ENCODE data around the gene ZNF443.
A peak's percentile ranks its signal among the peaks of the same experiment; 100 is the strongest.
"Not testable (repeated sequence)": the region's sequence is repeated elsewhere in the genome, so short reads cannot be mapped to it uniquely, and the experiment has no call there.

Gene ZNF443

GRCh38 chr19:12440541-12441316, at the start of gene ZNF443:
Gene ZNF443, minus strand, starts transcription at chr19:12441021. Its CDS starts 107 bp downstream, at chr19:12440914.
- Histone ChIP-seq H3K4me1 (ENCODE audit: control insufficient read depth in 1 of 2, insufficient read depth in 2 of 2, low read length in 2 of 2) (no peaks in the 10 kb centered on the region), H3K9me3 (ENCODE audit: control insufficient read depth in 1 of 2, low read length in 2 of 2) (peaks cover 0 to 5% of the 10 kb centered on the region in 2 donors), H3K27me3 (ENCODE audit: low read depth, low read length) (no peaks in the 10 kb centered on the region), H3K4me3 (ENCODE audit: low read depth in 1 of 2, low read length in 2 of 2) (peak within 1 kb of the TSS; percentile 70 to 87), H3K36me3 (ENCODE audit: control insufficient read depth in 1 of 2, insufficient read depth in 2 of 2, low read length in 2 of 2) (no peaks in the 10 kb centered on the region), H3K27ac (ENCODE audit: low read length) (no peak within 1 kb of the TSS)

DNA sequence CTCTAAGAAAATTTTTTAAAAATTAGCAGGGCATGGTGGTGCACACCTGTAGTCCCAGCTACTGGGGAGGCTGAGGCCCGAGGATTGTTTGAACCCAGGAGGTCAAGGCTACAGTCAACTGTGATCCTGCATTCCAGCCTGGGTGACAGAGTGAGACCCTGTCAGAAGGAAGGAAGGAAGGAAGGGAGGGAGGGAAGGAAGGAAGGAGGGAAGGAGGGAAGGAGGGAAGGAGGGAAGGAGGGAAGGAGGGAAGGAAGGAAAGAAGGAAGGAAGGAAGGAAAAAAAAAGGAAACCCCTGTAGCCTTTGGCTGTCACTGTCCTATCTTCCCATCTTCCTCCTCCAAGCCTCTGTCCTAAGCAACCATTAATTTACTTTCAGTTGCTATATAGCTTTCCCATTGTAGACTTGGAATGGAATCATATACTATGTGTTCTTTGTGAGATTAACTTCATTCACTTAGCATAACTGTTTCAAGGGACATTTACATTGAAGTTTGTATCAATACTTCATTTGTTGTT, 45.5 kb upstream of the ZNF443 start:
- H3K4me1 ChIP-seq (ENCODE audit: control insufficient read depth in 1 of 2, insufficient read depth in 2 of 2, low read length in 2 of 2): peaks cover 0 to 17% of the 10 kb centered on the region in 2 donors
- not testable (repeated sequence) for H3K27me3 ChIP-seq (ENCODE audit: low read depth, low read length); H3K9me3 ChIP-seq (ENCODE audit: control insufficient read depth in 1 of 2, low read length in 2 of 2); H3K4me3 ChIP-seq (ENCODE audit: low read depth in 1 of 2, low read length in 2 of 2); H3K27ac ChIP-seq (ENCODE audit: low read length); H3K36me3 ChIP-seq (ENCODE audit: control insufficient read depth in 1 of 2, insufficient read depth in 2 of 2, low read length in 2 of 2)

- H3K9me3 ChIP-seq (ENCODE audit: control insufficient read depth in 1 of 2, low read length in 2 of 2): no peaks in the 10 kb centered on the region
- peaks cover 0 to 17% of the 10 kb centered on the region in 2 donors for H3K4me1 ChIP-seq (ENCODE audit: control insufficient read depth in 1 of 2, insufficient read depth in 2 of 2, low read length in 2 of 2)
- no peaks in the 10 kb centered on the region for H3K36me3 ChIP-seq (ENCODE audit: control insufficient read depth in 1 of 2, insufficient read depth in 2 of 2, low read length in 2 of 2)
- H3K4me3 ChIP-seq (ENCODE audit: low read depth in 1 of 2, low read length in 2 of 2): peak overlapping the region; percentile 92 to 99
- H3K27me3 ChIP-seq (ENCODE audit: low read depth, low read length): no peaks in the 10 kb centered on the region
- H3K27ac ChIP-seq (ENCODE audit: low read length): no peak overlapping the region
Observed at GRCh38 chr19:12485571-12485970, 44.8 kb upstream of the ZNF443 start.

DNA sequence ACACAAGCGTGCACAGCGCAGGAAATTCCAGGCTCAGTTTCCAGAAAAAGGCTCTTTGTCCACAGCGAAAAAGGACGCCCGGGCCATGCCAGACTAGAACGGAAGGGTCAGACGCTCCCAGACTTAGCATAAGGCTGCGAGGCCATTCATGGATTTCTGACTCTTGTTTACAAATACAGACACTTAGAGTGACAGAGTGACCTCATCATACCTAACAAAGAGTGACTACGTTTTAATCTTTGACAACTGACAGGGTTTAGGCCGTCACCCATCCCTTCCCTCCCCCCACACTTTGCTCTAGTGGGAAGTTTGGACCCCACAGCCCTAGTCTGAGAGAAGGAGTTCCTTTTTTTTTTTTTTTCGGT, 44.2 kb upstream of the ZNF443 start:
- Histone ChIP-seq H3K27ac (ENCODE audit: low read length) (peak overlapping the region; percentile 67), H3K4me3 (ENCODE audit: low read depth in 1 of 2, low read length in 2 of 2) (peak overlapping the region; percentile 92 to 99), H3K9me3 (ENCODE audit: control insufficient read depth in 1 of 2, low read length in 2 of 2) (no peaks in the 10 kb centered on the region), H3K27me3 (ENCODE audit: low read depth, low read length) (no peaks in the 10 kb centered on the region), H3K36me3 (ENCODE audit: control insufficient read depth in 1 of 2, insufficient read depth in 2 of 2, low read length in 2 of 2) (no peaks in the 10 kb centered on the region), H3K4me1 (ENCODE audit: control insufficient read depth in 1 of 2, insufficient read depth in 2 of 2, low read length in 2 of 2) (peaks cover 0 to 17% of the 10 kb centered on the region in 2 donors)

GRCh38 chr19:12484371-12485051, 43.7 kb upstream of the ZNF443 start, which contains the start of gene ZNF709:
Gene ZNF709, minus strand, starts transcription at chr19:12484816. Its CDS starts 159 bp downstream, at chr19:12484657.
- H3K9me3 ChIP-seq (ENCODE audit: control insufficient read depth in 1 of 2, low read length in 2 of 2): no peaks in the 10 kb centered on the region
- H3K4me1 ChIP-seq (ENCODE audit: control insufficient read depth in 1 of 2, insufficient read depth in 2 of 2, low read length in 2 of 2): peaks cover 0 to 17% of the 10 kb centered on the region in 2 donors
- H3K4me3 ChIP-seq (ENCODE audit: low read depth in 1 of 2, low read length in 2 of 2): peak within 1 kb of the TSS; percentile 92 to 99
- H3K27ac ChIP-seq (ENCODE audit: low read length): peak within 1 kb of the TSS; percentile 67
- H3K27me3 ChIP-seq (ENCODE audit: low read depth, low read length): no peaks in the 10 kb centered on the region
- no peaks in the 10 kb centered on the region for H3K36me3 ChIP-seq (ENCODE audit: control insufficient read depth in 1 of 2, insufficient read depth in 2 of 2, low read length in 2 of 2)

DNA sequence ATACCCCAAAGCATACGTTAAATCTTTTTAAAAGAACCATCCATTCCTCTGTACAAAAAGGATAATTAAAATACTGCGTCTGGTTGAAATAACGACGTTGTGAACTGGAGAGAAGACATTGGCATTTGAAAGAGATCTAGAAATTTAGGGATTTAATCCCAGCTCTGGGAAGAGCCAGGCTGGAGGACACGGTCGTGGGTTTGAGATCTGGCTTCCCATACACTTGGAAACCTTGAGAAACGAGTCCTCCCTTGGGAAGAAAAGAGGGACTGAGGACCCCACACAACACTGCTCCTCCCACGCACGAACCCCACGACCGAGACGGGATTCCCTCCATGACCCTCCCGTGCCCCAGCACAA, 43.2 kb upstream of the ZNF443 start:
- H3K36me3 ChIP-seq (ENCODE audit: control insufficient read depth in 1 of 2, insufficient read depth in 2 of 2, low read length in 2 of 2): no peaks in the 10 kb centered on the region
- H3K4me1 ChIP-seq (ENCODE audit: control insufficient read depth in 1 of 2, insufficient read depth in 2 of 2, low read length in 2 of 2): peaks cover 0 to 17% of the 10 kb centered on the region in 2 donors
- H3K9me3 ChIP-seq (ENCODE audit: control insufficient read depth in 1 of 2, low read length in 2 of 2): no peaks in the 10 kb centered on the region
- no peak overlapping the region for H3K27ac ChIP-seq (ENCODE audit: low read length)
- no peaks in the 10 kb centered on the region for H3K27me3 ChIP-seq (ENCODE audit: low read depth, low read length)
- peak overlapping the region; percentile 92 to 99 for H3K4me3 ChIP-seq (ENCODE audit: low read depth in 1 of 2, low read length in 2 of 2)

DNA sequence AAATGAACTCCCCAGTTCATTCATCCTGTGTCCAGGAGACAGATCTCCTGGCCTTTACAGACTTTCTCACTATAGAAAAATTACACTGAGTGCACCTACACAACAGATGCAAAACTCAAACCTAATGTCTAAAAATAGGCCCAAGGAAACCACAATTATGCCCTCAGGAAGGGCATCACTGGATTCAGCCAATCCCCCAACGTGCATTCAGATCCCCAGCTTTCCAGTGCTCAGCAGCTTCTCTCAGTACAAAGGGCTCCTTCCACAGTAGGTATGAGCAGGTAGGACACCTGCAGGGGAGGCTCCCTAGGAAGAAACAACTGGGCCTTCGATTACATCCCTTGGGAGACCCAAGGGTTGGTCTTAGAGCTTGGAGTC, 41.7 kb upstream of the ZNF443 start:
- Histone ChIP-seq H3K36me3 (ENCODE audit: control insufficient read depth in 1 of 2, insufficient read depth in 2 of 2, low read length in 2 of 2) (no peaks in the 10 kb centered on the region), H3K9me3 (ENCODE audit: control insufficient read depth in 1 of 2, low read length in 2 of 2) (no peaks in the 10 kb centered on the region), H3K4me3 (ENCODE audit: low read depth in 1 of 2, low read length in 2 of 2) (no peak overlapping the region), H3K4me1 (ENCODE audit: control insufficient read depth in 1 of 2, insufficient read depth in 2 of 2, low read length in 2 of 2) (peaks cover 0 to 17% of the 10 kb centered on the region in 2 donors), H3K27me3 (ENCODE audit: low read depth, low read length) (no peaks in the 10 kb centered on the region), H3K27ac (ENCODE audit: low read length) (no peak overlapping the region)

- Histone ChIP-seq H3K36me3 (ENCODE audit: control insufficient read depth in 1 of 2, insufficient read depth in 2 of 2, low read length in 2 of 2) (no peaks in the 10 kb centered on the region), H3K9me3 (ENCODE audit: control insufficient read depth in 1 of 2, low read length in 2 of 2) (no peaks in the 10 kb centered on the region), H3K4me3 (ENCODE audit: low read depth in 1 of 2, low read length in 2 of 2) (no peak overlapping the region), H3K4me1 (ENCODE audit: control insufficient read depth in 1 of 2, insufficient read depth in 2 of 2, low read length in 2 of 2) (peaks cover 0 to 17% of the 10 kb centered on the region in 2 donors), H3K27ac (ENCODE audit: low read length) (no peak overlapping the region), H3K27me3 (ENCODE audit: low read depth, low read length) (no peaks in the 10 kb centered on the region)
Observed at GRCh38 chr19:12481781-12482508, 41.1 kb upstream of the ZNF443 start.

DNA sequence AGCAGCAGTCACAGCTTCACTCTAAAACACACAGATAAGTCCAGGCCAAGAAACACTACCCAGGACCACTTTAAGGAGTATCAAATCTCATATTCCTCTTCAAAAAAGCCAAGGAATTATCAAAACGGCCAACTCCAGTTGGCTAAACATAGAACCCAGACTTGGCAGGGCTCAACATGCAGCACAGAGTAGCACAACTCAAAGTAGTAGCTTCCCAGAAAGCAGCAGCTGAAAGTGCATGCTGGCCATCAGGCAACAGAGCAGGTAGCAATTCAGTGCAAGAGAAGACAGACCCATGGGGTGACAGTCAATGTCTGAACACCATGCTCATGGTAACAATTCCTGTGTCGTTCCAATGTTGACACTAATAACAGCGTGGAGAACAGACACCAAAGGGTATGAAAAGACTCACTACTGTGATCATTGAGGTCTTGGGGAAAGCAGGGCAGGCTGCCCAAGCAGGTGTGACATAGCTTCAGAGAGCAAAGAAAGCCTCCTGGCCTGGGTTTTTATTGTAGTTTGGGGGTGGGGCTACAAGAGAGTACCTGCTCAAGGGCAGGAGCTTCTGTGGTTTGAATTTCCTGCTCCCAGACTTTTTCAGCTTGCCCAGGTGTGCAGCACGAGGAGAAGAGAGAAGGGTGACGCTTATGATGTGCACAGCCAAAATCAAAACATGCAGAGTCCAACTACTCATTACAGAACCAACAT, 37.6 kb upstream of the ZNF443 start:
- no peak overlapping the region for H3K4me3 ChIP-seq (ENCODE audit: low read depth in 1 of 2, low read length in 2 of 2)
- no peaks in the 10 kb centered on the region for H3K27me3 ChIP-seq (ENCODE audit: low read depth, low read length)
- no peaks in the 10 kb centered on the region for H3K9me3 ChIP-seq (ENCODE audit: control insufficient read depth in 1 of 2, low read length in 2 of 2)
- H3K27ac ChIP-seq (ENCODE audit: low read length): no peak overlapping the region
- no peaks in the 10 kb centered on the region for H3K36me3 ChIP-seq (ENCODE audit: control insufficient read depth in 1 of 2, insufficient read depth in 2 of 2, low read length in 2 of 2)
- peaks cover 0 to 6% of the 10 kb centered on the region in 2 donors for H3K4me1 ChIP-seq (ENCODE audit: control insufficient read depth in 1 of 2, insufficient read depth in 2 of 2, low read length in 2 of 2)

GRCh38 chr19:12467651-12468050, 26.8 kb upstream of the ZNF443 start:
- Histone ChIP-seq H3K36me3 (ENCODE audit: control insufficient read depth in 1 of 2, insufficient read depth in 2 of 2, low read length in 2 of 2) (peaks cover 22 to 43% of the 10 kb centered on the region in 2 donors), H3K9me3 (ENCODE audit: control insufficient read depth in 1 of 2, low read length in 2 of 2) (peaks cover 40 to 49% of the 10 kb centered on the region in 2 donors)
- H3K4me3 ChIP-seq (ENCODE audit: low read depth in 1 of 2, low read length in 2 of 2); H3K27ac ChIP-seq (ENCODE audit: low read length); H3K27me3 ChIP-seq (ENCODE audit: low read depth, low read length); H3K4me1 ChIP-seq (ENCODE audit: control insufficient read depth in 1 of 2, insufficient read depth in 2 of 2, low read length in 2 of 2): not testable (repeated sequence)
